ENCODE measurements around the gene TYMP. TPM values are rescaled to one million over a fixed set of nuclear protein-coding genes. Genes with fewer than 3 reads are reported as not detected.
A peak's percentile ranks its signal among the peaks of the same experiment; 100 is the strongest.
"Not testable (repeated sequence)": the region's sequence is repeated elsewhere in the genome, so short reads cannot be mapped to it uniquely, and the experiment has no call there.

Gene TYMP
- total RNA-seq, 1 experiment from 2014 or later = 1.5 TPM

GRCh38 chr22:50541667-50542026, 11.8 kb upstream of the TYMP start:
- H3K9me3 Mint-ChIP-seq; H3K36me3 Mint-ChIP-seq; H3K27ac Mint-ChIP-seq; H3K4me3 Mint-ChIP-seq; ATAC-seq; DNase-seq (ENCODE audit: low spot score); POLR2A ChIA-PET; H3K4me1 Mint-ChIP-seq: not testable (repeated sequence)
- CTCF ChIA-PET = interaction anchor here (0.7 to 1.4 kb wide), 2 partner anchors 99 to 155 kb away, joined by 3 to 5 read pairs; no protein-coding TSS in a partner anchor
- H3K27me3 Mint-ChIP-seq (ENCODE audit: low read depth) = peaks cover 20% of the 10 kb centered on the region
- peak; percentile 64 for TF ChIP-seq GABPB1 (CRISPR knock-in tag; IDR thresholded peaks at IDR 0.05)

- ATAC-seq = no peak
- Mint-ChIP-seq H3K27ac (no peak overlapping the region), H3K4me3 (no peak overlapping the region), H3K4me1 (no peaks in the 10 kb centered on the region), H3K36me3 (no peaks in the 10 kb centered on the region), H3K9me3 (no peaks in the 10 kb centered on the region), H3K27me3 (ENCODE audit: low read depth) (peaks cover 20% of the 10 kb centered on the region)
- no peak for TF ChIP-seq ZNF121 (CRISPR knock-in tag; IDR thresholded peaks at IDR 0.05)
- no peak for TF ChIP-seq RELA (CRISPR knock-in tag; IDR thresholded peaks at IDR 0.05; ENCODE audit: borderline replicate concordance)
- TF ChIP-seq MYBL2 (CRISPR knock-in tag; IDR thresholded peaks at IDR 0.05) = no peak
- no peak for TF ChIP-seq USF2 (CRISPR knock-in tag; IDR thresholded peaks at IDR 0.05)
- TF ChIP-seq CDX4 (CRISPR knock-in tag; IDR thresholded peaks at IDR 0.05; ENCODE audit: borderline replicate concordance) = no peak
- TF ChIP-seq GABPB1 (CRISPR knock-in tag; IDR thresholded peaks at IDR 0.05) = no peak
- DNase-seq (ENCODE audit: low spot score) = no peak
- ChIA-PET POLR2A (no interaction called here), CTCF (interaction anchor here (0.7 to 1.0 kb wide), 2 partner anchors 80 to 186 kb away, joined by 3 read pairs; no protein-coding TSS in a partner anchor)
Measured at GRCh38 chr22:50540381-50540780, 10.6 kb upstream of the TYMP start.

GRCh38 chr22:50537765-50538164, 8.0 kb upstream of the TYMP start:
- DNase-seq (ENCODE audit: low spot score) (no peak), ATAC-seq (no peak)
- ChIA-PET CTCF (interaction anchor here (1.1 to 3.2 kb wide), 3 partner anchors 12 to 83 kb away, joined by 3 to 8 read pairs (median 3); partner anchors contain the start of genes SCO2 and SYCE3), POLR2A (no interaction called here)
- Mint-ChIP-seq H3K4me3 (no peak overlapping the region), H3K27ac (no peak overlapping the region), H3K36me3 (no peaks in the 10 kb centered on the region), H3K4me1 (peaks cover 4% of the 10 kb centered on the region; the same call in 1 of the 2 replicates), H3K27me3 (ENCODE audit: low read depth) (peaks cover 29% of the 10 kb centered on the region), H3K9me3 (no peaks in the 10 kb centered on the region)
- TF ChIP-seq NFATC4 (CRISPR knock-in tag; IDR thresholded peaks at IDR 0.05) = no peak
- no peak for TF ChIP-seq STAT6 (CRISPR knock-in tag; conservative IDR thresholded peaks at IDR 0.05; ENCODE audit: low read depth)
- TF ChIP-seq ZNF396 (CRISPR knock-in tag; IDR thresholded peaks at IDR 0.05; ENCODE audit: borderline replicate concordance) = no peak

GRCh38 chr22:50536226-50536625, 6.4 kb upstream of the TYMP start:
- Mint-ChIP-seq H3K4me1 (peaks cover 7% of the 10 kb centered on the region), H3K27me3 (ENCODE audit: low read depth) (peaks cover 44% of the 10 kb centered on the region), H3K9me3 (no peaks in the 10 kb centered on the region), H3K27ac (no peak overlapping the region), H3K4me3 (no peak overlapping the region), H3K36me3 (no peaks in the 10 kb centered on the region)
- ChIA-PET POLR2A (no interaction called here), CTCF (interaction anchor here (1.6 to 1.9 kb wide), 2 partner anchors 11 to 27 kb away, joined by 8 to 12 read pairs; partner anchors contain the start of genes SCO2 and SYCE3)
- ATAC-seq (no peak), DNase-seq (ENCODE audit: low spot score) (no peak)
- TF ChIP-seq NR2C2 (CRISPR knock-in tag; IDR thresholded peaks at IDR 0.05) (no peak), NFE2L1 (CRISPR knock-in tag; IDR thresholded peaks at IDR 0.05) (no peak), ZNF121 (CRISPR knock-in tag; IDR thresholded peaks at IDR 0.05) (no peak), TEAD4 (CRISPR knock-in tag; IDR thresholded peaks at IDR 0.05) (no peak), MXD4 (CRISPR knock-in tag; IDR thresholded peaks at IDR 0.05; ENCODE audit: borderline replicate concordance) (no peak), NR3C1 (CRISPR knock-in tag; conservative IDR thresholded peaks at IDR 0.05; ENCODE audit: low read depth) (no peak), E2F1 (CRISPR knock-in tag; IDR thresholded peaks at IDR 0.05) (no peak), KAT7 (CRISPR knock-in tag; IDR thresholded peaks at IDR 0.05; ENCODE audit: borderline replicate concordance) (no peak)

All from WTC11 (cell line).